ENCODE results near the gene STAG1.
"Not testable (repeated sequence)": the region's sequence is repeated elsewhere in the genome, so short reads cannot be mapped to it uniquely, and the experiment has no call there.

Gene STAG1

DNA sequence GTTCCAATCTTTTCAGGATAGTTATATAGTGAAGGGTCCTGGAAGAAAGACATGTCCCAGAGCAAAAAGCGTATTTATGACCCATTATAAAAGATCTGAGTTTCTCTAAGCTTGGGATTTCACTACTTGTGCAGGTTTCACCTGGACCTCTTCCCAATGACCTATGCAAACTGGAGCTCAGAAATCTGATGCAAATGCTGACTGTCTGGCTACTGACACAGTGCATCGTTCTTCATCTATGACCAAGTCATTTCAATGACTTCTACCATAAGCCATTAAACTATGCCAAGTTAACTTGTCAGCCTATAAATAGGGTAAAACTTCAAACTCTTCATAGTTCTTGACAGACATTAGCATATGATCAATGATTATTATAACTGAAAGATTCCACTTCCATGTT, 11.1 kb downstream of the STAG1 start:
- no peak for DNase-seq

- DNase-seq: no peak
Measured at GRCh38 chr3:136740351-136740958, 11.7 kb downstream of the STAG1 start.

DNA sequence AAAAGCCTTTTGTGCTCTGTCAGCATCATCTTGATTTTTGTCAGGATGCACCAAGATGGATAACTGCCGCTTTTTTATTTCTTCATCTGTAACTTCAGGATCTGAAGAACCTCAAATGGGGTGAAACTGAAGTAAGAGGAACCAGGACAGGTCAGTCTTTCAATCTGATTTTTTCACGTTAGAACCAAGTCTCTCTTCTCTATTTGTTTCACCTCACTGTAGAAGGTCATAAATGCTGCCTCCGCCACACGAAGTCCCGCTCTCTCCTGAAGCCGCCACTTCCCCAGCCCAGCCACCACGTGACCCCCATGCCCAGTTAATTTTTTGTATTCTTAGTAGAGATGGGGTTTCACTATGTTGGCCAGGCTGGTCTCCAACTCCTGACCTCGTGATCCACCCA, 15.2 kb downstream of the STAG1 start:
- DNase-seq: not testable (repeated sequence)

GRCh38 chr3:136735103-136735502, 17.1 kb downstream of the STAG1 start:
- DNase-seq: no peak

DNA sequence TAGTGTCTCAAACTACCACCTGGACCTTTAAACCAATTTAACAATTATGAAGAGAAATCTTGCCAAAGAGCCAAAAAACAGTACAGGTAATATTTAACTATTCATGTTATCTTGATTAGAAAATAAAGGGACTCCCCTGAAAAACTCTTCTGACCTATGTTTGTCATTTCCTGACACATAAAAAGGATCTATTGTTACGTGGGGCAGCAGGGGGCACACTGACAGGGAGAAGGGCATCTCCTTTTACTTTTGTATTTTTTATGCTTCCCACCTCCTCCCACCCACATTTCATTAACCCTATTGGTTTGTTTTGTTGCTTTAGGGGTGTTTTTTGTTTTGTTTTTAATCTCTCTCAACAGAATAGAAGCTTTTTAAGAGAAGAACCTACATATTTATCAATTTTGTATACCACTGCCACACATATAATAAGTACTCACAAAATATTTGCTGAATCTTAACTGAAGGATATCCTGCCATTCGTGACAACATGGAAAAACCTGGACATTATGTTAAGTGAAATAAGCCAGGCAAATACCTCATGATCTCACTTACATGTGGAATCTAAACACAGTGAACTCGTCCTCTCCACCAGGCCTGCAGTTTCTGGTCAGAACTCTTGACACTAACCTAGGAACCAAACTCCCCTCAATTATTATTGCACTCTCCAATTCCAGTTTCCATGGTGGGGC, 17.7 kb downstream of the STAG1 start:
- no peak for DNase-seq

DNA sequence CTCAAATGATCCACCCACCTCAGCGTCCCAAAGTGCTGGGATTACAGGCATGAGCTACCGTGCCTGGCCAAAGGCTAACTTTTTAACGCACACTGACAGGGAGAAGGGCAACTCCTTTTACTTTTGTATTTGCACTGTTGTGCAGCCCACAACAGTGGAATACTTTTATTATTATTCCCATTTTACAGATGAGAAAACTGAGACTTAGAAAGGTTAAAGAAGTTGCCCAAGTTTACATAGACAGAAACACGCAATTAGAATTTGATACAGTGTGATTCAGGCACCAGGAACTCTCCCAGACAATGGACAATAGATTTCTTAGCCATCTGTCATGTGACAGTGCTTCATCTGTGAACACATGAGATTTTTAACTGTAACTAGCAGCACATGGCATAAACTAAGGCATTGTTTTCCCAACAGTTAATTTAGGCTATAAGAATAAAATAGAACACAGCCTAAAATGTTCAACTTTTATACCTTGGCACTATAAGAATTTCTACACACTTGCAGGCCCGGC, 18.8 kb downstream of the STAG1 start:
- DNase-seq: no peak

GRCh38 chr3:136731274-136731884, 20.8 kb downstream of the STAG1 start:
- DNase-seq: no peak

GRCh38 chr3:136730595-136731273, 21.4 kb downstream of the STAG1 start:
- DNase-seq: no peak

GRCh38 chr3:136728918-136729317, 23.3 kb downstream of the STAG1 start:
- DNase-seq: no peak

- no peak for DNase-seq
Measured at GRCh38 chr3:136728473-136728872, 23.7 kb downstream of the STAG1 start.

DNA sequence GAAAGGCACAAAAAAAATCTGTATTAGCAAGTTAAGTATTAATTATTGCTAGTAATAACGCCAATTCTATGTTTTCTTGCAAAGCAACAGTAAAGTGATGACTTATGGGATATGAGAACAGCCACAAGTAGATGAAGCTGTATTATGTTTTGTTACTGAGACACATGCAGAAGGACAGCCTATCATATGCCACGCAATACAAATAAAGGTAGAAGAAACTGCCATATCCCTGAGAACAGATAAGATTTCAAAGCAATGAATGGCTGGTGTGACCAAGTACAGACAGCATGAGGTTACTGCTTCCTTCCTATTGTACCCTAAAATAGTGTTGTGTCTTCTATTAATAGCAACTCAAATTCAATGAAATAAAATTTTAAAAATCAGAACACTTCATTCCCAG, 26.7 kb downstream of the STAG1 start:
- DNase-seq: no peak

DNA sequence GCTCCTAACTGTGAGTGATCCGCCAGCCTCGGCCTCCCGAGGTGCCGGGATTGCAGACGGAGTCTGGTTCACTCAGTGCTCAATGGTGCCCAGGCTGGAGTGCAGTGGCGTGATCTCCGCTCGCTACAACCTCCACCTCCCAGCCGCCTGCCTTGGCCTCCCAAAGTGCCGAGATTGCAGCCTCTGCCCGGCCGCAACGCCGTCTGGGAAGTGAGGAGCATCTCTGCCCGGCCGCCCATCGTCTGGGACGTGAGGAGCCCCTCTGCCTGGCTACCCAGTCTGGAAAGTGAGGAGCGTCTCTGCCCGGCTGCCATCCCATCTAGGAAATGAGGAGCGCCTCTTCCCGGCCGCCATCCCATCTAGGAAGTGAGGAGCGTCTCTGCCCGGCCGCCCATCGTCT, 29.3 kb downstream of the STAG1 start:
- not testable (repeated sequence) for DNase-seq

DNA sequence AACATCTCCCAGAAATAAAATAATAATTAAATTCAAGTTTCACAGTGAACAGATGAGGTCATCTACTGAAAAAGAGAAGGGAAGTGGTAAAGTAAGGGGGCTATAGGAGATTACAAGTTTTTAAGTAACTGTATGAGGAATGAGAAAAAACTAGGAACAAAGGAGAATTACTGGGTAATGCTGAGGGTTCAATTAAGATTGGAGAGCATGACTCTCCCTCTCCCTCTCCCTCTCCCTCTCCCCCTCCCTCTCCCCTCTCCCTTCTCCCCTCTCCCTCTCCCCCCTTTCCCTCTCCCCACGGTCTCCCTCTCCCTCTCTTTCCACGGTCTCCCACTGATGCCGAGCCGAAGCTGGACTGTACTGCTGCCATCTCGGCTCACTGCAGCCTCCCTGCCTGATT, 29.8 kb downstream of the STAG1 start:
- DNase-seq: not testable (repeated sequence)

DNA sequence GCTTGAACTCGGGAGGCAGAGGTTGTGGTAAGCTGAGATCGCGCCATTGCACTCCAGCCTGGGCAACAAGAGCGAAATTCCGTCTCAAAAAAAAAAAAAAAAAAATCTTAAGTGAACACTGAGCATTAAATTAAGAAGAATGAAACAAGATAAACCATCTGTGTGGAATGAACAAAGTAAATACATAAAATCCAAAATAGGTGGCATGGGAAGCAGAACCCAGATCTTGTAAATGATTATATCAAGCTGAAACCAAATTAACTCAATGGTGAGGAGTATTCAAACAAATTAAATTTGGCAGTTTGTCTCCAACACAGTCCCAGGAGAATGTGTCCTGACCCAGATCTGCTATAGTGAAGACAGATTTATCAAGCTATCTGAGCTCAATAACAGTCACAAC, 32.1 kb downstream of the STAG1 start:
- no peak for DNase-seq

DNA sequence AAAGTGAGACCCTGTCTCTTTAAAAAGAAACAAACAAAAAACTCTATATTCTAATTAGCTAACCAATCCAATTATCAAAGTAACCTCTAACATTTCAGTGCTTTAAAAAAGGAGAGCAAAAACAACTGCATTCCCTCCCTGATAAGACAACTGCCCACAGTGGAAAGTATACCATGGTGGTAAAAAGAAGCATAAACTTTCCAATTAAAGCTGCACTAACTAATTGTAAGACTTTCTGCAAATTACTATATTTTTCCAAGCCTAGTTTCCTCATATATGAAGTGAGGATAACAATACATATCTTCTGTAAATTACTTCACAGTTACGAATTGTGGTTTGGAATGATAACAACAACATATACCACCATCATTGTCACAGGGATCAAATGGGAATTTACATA, 35.5 kb downstream of the STAG1 start:
- no peak for DNase-seq

DNA sequence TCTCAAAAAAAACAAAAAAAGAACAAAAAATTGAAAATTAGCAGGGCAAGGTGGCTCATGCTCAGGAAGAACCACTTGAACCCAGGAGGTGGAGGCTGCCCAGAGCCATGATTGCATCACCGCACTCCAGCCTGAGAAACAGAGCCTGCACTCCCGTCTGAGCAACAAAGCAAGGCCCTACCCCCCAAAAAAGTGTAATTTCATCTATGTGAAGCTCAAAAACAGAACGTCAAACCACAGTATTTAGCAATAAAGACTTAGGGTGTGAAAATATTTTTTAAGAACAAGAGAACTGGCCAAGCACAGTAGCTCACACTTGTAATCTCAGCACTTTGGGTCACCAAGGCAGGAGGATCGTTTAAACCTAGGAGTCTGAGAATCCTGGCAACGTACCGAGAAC, 38.2 kb downstream of the STAG1 start:
- DNase-seq: no peak

DNA sequence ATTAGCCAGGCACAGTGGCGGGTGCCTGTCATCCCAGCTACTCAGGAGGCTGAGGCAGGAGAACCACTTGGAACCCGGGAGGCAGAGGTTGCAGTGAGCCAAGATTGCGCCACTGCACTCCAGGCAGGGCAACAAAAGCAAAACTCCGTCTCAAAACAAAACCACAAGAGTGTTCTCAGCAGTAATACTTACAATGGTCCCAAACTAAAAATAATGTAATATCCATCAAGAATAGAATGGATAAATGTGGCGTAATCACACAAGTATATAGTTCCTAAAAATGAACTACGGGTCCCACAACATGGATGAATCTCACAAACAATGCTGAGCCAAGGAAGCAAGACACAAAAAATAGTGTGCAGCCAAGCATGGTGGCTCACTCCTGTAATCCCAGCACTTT, 39.2 kb downstream of the STAG1 start:
- DNase-seq: no peak

DNA sequence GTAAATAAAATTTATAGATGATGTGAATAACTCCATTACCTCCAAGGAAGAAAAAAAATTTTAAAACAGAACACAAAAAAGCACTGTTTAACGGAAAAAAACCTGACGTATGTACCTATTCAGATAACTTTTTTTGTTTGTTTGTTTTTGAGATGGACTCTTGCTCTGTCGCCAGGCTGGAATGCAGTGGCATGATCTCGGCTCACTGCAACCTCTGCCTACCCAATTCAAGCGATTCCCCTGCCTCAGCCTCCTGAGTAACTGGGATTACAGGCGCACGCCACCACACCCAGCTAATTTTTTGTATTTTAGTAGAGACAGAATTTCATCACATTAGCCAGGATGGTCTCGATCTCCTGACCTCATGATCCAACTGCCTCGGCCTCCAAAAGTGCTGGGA, 40.3 kb downstream of the STAG1 start:
- DNase-seq: not testable (repeated sequence)

GRCh38 chr3:136711277-136711676, 40.9 kb downstream of the STAG1 start:
- no peak for DNase-seq

- DNase-seq: not testable (repeated sequence)
Measured at GRCh38 chr3:136709775-136710174, 42.4 kb downstream of the STAG1 start.

GRCh38 chr3:136708333-136708985, 43.7 kb downstream of the STAG1 start:
- DNase-seq: no peak

DNA sequence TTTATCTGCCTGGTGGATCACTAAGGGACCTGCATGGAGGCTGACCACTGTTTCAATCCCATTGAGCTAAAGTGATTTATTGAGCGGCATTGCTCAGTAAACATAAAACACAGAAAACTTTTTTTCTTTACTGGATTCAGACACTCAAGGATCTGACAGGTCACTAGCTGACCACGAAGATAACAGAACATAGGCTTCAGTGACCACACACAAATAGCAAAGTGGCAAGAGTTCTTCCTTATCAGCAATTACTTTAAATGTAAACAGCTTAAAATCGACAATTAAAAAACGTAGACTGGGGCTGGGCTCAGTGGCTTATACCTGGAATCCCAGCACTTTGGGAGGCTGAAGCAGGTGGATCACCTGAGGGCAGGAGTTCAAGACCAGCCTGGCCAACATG, 48.7 kb downstream of the STAG1 start:
- DNase-seq: no peak

DNA sequence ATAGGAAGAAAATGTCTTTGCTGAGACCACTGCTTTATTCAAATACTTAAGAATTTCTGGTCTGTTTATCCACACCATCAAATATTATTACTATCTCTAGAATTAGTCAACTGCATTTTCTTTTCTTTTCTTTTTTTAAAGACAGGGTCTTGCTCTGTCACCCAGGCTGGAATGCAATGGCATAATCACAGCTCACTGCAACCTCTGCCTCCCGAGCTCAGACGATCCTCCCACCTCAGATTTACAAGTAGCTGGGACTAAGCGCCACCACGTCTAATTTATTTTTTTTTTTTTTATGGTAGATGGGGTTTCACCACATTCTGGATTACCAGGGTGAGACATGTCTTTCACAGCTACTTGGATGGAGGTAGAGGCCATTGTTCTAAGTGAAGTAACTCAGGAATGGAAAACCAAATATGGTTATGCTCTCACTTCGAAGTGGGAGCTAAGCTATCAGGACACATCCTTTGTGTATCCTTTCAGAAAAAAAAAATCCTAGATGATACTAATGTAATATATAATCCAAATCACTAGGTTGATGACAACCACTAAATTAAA, 52.8 kb downstream of the STAG1 start:
- DNase-seq: no peak
